GM12801 (cell line): Measurements from ENCODE around the gene SLC2A13.

Source experiments
- TF ChIP-seq, protein P1 (sequence below): IDR thresholded peaks from one replicate; pipeline ENCODE4 v1.5.1; 2011; ENCODE audit warnings: control low read depth; ENCODE audit not compliant: insufficient read length; ENCODE audit errors: extremely low read depth

The SLC2A13 gene

DNA sequence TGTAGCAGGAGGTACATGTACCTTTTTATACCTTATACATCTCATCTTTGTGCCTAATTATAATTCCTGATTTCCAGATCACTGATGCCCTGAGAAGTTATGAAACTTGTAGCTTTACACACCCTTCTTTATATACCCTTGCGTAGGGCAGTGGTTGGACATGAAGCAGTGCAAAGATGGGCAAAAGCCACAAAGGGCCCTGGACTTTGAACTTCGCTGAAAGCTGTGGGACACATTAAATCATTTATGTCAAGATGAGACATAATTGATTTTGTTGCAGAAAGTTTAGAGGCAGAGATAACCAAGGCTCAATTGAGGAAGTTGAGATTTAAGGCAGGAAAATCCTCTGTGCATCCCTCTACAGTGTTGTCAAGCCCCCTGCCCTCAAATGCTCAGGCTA lies 170.0 kb downstream of the SLC2A13 start:
- TF ChIP-seq, protein P1, sequence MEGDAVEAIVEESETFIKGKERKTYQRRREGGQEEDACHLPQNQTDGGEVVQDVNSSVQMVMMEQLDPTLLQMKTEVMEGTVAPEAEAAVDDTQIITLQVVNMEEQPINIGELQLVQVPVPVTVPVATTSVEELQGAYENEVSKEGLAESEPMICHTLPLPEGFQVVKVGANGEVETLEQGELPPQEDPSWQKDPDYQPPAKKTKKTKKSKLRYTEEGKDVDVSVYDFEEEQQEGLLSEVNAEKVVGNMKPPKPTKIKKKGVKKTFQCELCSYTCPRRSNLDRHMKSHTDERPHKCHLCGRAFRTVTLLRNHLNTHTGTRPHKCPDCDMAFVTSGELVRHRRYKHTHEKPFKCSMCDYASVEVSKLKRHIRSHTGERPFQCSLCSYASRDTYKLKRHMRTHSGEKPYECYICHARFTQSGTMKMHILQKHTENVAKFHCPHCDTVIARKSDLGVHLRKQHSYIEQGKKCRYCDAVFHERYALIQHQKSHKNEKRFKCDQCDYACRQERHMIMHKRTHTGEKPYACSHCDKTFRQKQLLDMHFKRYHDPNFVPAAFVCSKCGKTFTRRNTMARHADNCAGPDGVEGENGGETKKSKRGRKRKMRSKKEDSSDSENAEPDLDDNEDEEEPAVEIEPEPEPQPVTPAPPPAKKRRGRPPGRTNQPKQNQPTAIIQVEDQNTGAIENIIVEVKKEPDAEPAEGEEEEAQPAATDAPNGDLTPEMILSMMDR, result no peak

DNA sequence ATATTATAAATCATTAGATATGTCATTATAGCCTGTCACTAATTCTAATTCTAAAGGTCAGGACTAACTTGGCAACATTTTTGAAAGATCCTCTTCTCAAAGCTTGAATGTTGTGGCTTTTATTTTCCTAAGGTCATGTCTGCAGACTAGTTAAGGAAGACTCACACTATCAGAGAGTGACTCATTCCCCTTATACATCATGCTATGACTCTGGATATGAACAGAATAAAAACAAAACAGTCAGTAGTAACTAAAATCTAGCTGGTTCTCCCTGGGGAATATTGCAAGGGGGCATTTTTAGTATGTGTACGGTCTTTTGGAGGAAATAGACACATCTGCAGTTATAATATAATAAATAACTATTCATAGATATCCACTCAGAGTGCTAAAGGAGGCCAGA lies 170.6 kb downstream of the SLC2A13 start:
- TF ChIP-seq, protein P1, result no peak

DNA sequence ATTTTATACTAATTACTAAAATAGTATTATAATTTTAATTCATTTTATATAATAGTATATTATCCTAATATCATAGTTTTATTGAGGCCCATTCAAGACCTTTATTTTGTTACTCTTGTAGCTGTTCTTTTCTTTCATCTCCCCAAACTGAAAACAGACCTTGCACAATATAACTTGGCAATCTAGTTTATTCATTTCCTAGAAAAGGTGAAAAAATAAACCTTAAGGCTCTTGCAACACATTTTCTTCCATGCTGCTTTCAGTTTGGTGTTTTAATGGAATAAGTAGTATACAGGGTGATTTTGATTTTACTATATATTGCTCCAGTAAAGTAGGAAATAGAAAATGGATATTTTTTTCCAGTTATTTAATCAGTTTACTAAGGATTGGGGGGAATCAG lies 174.0 kb downstream of the SLC2A13 start:
- TF ChIP-seq, protein P1, result no peak

DNA sequence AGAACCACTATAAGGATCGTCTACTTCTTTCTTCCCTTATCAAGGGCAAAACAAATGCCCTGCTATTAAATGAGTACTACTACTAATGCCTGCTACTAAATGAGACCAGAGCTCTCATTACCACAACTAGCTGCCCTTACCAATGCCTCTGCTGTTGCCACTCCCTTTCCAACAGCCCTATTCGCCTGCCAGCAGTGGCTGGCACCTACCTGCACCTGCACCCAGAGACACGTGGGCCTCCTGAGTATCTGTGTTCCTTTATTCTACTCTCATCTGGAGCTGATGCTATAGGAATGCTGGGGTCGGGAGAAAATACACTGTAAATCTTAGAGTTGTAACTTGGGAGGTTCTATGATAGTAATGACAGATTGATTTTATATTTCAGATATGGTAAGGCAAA lies 174.7 kb downstream of the SLC2A13 start:
- TF ChIP-seq, protein P1, result no peak

DNA sequence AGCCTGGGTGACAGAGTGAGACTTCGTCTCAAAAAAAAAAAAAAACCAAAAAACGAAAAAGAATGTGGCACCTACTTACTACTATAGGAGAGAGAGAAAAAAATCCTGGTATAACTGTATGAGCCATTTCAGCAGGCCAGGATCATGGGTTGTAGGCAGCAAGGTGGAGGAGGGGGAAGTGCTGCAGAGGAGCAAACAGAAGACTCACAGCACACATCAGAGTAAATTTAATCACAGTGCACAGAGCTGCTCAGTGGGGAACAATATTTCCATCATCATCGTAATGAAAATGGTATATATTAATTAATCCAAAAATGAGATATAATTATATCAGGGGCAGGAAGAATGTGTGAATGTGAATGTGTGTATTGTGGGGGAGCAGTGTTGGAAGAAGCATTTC lies 175.8 kb downstream of the SLC2A13 start:
- TF ChIP-seq, protein P1, result no peak

DNA sequence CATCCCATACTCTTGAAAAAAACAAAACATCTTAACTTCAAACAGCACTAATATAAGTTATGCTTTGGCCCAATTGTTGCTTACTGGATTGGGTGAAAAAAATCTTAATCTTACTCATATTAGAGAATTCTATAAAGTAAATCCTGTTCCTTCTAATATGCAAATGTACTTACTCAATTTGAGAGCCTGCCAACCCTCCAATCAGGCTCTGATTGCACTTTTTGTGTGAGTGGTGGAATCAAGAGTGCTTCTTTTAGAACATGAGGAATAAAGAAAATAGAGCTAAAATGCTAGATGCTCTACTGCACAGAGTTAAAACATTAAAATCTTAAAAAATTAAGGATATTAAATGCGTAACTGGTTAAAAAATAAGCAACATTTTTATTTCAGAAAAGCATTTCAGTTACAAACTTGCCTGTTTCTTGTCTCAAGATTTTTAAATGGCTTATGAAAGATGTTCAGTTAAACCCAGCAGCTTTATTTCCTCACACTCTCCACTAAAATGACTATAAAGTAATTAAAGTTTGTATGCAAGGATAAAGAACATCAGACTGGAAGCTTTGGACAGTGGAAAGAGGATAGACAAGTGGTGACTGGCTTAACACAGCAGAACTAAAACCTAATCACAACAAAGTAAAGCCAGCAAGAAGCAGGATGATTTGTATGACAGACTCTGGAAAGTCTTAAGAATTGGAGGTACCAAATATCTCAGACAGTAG lies 177.5 kb downstream of the SLC2A13 start:
- TF ChIP-seq, protein P1, result no peak

DNA sequence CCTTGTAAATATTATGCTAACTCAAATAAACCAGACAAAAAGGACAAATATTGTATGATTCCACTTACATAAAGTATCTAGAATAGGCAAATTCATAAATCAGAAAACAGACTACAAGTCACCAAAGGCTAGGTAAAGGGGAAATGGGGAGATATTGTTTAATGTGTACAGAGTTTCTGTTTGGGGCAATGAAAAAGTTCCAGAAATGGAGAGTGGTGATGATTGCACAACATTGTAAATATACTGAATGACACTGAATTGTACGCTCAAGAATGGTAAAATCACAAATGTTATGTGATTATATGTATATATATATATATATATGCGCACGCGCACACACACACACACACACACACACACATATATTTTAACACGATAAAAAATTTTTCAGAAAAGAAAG lies 182.5 kb downstream of the SLC2A13 start:
- TF ChIP-seq, protein P1, result no peak
